HG02588 (cell line): ENCODE results near the gene DIPK2A.
A peak's percentile ranks its signal among the peaks of the same experiment; 100 is the strongest.

ENCODE experiments used
- ATAC-seq: cut with Tn5 transposase; IDR thresholded peaks from one replicate; pipeline ENCODE4 v1.9.1; 2021; ENCODE audit warnings: mild to moderate bottlenecking, moderate library complexity; ENCODE audit not compliant: unreplicated experiment

The DIPK2A gene

DNA sequence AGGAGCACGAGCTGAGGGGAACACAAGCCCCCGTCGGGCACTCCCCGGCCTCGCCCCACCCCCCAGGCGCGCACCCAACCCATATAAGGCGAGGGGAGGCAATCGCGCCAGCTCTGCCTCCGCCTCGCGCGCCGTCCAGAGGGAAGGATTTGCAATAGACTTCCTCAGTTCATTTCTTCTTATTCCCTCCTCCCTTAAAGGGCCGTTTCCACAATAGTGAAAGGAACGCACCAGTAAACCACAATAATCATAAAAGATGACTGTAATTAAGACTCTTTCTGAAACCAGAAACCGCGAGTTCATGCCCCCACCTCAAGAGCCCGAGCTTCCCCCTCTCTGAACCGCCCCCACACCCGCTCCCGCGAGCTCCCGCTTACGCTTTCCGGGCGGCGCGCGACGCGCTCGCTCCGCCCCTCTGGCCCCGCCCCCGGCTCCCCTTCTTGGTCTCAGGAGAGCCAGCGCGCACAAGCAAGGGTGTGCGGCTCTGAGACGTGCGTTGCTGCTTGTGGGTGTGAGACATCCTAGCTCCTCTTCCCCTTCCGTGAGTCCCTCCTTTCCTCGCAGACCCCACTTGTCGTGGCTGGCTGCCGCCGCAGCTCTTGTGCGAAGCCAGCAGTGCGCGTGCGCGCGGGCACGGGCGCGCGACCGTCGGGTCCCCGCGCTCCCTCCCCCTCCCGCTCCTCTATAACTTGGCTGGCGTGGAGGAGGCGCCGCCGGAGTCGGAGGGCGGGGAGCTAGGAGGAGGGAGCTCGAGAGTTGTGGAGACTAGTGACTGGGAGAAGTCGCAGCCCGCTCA is at the start of gene DIPK2A:
Gene DIPK2A (plus strand): TSS at position 465 of the 796 bp plus-strand sequence. CDS start 510 bp downstream, outside the sequence.
- ATAC-seq, result peak; percentile 56

DNA sequence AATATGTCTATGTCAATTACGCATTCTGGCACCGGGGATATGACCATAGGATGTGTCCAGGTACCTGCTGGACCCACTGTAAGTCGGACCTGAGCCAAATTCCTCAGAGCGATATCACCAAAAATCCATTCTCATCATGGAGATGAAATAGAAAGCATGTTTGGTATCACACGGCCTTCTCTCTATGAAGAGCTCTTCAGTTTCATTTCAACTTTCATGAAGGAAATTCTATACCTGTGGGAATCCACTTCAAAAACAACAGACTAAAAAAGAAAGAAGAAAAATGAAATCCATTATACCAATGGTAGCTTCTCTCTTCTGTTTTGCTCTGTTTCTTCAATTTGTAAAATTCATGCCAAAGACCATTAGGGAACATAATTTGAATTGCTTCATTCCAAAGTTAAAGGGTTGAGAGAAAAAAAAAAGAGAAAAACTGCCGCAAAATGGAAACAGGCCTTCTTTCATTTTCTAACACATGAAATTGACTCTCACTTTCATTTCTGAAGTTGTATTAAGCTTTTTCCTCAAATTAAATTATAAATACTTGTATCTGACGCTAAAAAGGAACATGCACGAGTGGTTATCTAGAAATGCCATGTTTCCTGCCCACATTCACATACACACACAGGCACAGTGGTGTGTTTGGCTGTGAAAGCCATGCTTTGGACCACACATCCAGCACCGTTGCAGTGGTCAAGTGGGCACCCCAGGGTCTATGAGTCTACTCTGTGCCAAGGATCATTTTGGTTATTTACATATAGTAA is 46.9 kb upstream of the DIPK2A start:
- peak; percentile 60 for ATAC-seq

DNA sequence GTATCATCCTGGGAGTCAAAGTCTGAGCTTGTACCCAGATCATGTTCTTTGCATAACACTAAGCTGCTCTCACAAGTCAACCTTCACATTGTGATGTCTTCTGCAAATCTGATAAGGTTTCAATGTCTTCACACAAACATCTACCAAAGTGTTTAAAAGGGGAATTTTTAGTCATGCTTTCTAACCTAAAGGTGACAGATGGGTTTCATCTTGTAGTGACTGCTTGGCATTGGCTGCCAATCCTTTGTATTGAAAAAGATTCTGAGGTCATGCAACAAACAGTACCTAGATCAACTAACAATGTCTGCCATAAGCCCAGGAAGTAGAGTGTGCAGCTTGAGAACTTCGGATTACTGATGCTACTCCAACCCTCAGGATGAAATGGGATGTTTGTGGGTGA is 43.6 kb upstream of the DIPK2A start:
- no peak for ATAC-seq

DNA sequence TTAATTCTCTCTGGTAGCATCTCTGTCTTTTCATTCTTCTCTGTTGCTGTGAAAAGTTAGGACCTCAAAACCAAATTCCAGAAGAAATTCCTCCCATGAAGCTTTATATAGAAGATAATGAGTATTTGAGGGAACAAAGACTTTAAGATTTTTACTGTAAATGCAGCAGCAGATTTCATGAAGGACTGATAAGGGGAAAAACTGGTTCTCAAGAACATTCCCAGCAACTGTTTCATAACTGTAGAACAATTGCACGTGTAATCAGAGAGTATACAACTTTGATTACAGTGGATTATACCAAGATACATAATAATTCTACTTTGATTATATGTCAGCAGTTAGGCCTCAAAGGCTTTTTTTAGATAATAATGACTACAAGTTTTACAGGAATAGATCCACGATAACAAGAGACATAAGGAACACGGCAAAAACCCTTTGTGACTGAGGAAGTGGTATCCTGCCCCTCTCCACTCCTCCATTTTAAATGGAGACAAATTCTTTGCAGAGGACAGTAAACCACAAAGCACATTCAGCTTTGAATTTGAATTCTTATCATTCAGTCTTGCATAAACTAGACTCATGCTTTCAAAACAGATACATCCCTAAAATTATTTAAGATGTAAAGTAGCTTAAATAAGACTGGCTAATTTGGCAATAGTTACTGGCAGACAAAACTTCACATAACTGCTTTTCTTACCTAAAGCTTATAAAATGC is 42.9 kb upstream of the DIPK2A start:
- no peak for ATAC-seq

DNA sequence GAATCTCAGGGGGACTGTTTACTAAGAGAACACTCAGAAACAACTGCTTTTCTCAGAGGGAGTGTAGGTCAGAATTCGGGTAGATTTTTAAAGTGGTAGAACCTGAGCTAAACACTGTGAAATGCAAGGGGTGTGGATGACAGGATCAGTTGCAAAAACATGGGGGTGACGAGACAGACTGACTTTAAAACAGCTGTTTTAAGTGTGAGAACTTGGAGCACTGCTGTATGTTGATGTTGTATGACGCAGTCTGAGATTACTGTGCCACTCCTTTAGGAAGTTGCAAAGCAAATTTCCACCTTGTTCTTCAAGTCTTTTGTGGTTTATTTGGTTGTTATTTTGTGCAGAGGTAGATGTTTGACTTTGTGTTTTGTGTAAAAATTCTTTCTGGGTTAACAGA is 36.8 kb upstream of the DIPK2A start:
- ATAC-seq, result no peak

DNA sequence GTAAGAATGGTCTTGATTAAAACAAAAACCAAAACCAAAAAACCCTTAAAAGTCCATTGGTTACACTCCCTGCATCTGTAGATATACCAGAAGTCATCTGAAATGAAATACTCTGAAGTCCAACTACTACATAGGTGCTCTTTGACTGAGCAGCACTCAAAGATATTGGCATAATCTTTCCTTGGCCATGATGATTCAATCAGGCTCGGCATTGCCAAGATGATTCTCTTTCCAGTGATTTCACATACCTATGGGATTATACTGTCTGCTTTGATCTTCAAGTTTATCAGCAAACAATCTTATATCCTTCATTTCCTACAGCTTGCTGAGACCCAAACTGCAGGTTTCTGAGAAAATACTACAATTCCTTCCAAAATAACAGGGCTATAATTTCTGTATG is 35.9 kb upstream of the DIPK2A start:
- ATAC-seq, result no peak

- ATAC-seq, result no peak
These were observed 20.8 kb upstream of the DIPK2A start for GRCh38 chr3:143950810-143951209.

GRCh38 chr3:143951351-143951971 is 20.2 kb upstream of the DIPK2A start:
- ATAC-seq, result peak; percentile 51

DNA sequence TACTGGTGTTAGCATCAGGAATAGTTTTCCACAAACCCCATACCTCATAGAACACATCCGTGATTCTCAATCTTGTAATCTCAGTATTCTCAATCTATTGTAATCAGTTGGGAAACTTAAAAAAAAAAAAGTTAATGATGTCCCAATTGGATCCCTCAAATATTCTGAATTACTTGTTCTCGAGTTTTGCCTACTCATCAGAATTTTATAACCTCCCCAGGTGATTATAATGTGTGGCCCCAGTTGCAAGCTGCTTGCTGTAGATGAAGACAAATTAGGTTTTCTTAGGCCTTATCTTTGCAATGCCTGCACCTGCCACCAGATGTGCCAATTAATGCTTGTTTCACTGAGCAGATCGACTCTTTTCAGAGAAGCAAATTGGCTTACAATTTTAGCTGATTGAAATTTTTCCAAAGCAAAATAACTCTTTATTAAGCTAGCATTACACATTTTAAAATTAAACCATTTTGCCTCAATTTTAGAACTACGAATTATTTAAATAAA is 19.0 kb upstream of the DIPK2A start:
- ATAC-seq, result no peak

DNA sequence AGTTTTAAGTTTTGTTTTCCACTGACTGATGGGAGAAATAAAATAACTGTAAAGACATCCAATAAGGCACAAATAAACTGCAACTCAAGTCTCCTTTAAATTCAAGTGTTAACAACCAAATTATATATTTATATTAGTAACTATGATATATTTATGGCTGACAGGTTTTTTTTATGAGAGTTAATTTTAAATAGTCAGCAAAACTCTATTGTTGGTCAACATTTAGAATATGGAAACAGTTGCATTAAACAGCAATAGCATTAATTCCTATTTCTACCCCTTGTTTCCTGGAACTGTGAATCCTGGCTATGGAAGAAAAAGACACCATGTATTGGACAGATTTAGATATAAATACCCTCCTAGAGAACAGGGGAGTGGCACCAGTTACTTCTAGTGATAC is 16.5 kb upstream of the DIPK2A start:
- no peak for ATAC-seq

DNA sequence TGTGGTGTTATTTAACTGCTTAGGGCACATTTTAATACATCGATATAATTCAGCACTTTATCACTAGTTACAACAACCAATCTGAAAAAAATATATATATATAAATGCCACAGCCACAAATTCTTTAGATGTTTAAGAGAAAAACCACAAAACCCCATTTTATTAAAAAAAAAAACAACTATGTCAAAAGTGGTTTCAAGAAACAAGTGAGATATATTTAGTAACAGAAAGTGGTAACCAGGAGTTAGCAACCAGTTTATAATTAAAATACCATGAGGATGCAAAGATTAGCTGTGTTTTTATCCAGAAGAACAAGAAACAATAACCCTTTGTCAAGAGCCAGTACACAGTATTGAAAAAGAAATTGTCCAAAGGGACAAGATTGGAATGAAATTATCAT is 14.8 kb upstream of the DIPK2A start:
- no peak for ATAC-seq

- ATAC-seq, result no peak
These were observed 14.2 kb upstream of the DIPK2A start for GRCh38 chr3:143957453-143957852.

DNA sequence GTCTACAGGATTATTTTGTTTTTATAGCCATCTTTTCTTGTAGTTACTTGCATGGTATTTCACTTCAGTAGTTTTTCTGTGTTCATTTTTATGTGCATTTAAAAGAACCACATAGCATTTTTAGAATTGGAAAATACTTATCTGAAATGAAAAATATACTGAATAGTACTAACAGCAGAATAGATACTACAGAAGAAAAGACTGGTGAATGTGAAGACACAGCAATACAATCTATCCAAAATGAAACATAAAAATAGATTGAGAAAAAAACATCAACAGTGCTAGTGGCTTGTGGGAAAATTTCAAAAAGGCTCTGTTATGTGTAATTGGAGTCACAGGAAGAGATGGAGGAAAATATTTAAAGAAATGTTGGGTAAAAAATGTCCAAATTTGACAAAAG is 12.7 kb upstream of the DIPK2A start:
- no peak for ATAC-seq

GRCh38 chr3:143961342-143961741 is 10.3 kb upstream of the DIPK2A start:
- no peak for ATAC-seq

DNA sequence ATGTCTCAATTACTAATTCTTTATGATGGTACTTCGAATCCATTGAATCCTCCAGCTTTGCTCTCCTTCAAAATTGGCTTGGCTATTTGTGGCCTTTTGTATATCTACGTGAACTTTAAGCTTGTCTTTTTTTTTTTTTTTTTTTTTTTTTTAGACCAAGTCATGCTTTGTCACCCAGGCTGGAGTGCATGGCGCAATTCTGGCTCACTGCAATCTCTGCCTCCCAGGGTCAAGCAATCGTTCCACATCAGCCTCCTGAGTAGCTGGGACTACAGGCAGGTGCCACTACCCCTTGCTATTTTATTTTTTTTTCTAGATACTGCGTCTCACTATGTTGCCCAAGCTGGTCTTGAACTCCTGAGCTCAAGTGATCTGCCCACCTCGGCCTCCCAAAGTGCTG is 7.7 kb upstream of the DIPK2A start:
- no peak for ATAC-seq

GRCh38 chr3:143970773-143971358 is 757 bp upstream of the DIPK2A start:
- ATAC-seq, result peak; percentile 13

GRCh38 chr3:143972155-143972504 is 507 bp downstream of the DIPK2A start:
- ATAC-seq, result no peak

DNA sequence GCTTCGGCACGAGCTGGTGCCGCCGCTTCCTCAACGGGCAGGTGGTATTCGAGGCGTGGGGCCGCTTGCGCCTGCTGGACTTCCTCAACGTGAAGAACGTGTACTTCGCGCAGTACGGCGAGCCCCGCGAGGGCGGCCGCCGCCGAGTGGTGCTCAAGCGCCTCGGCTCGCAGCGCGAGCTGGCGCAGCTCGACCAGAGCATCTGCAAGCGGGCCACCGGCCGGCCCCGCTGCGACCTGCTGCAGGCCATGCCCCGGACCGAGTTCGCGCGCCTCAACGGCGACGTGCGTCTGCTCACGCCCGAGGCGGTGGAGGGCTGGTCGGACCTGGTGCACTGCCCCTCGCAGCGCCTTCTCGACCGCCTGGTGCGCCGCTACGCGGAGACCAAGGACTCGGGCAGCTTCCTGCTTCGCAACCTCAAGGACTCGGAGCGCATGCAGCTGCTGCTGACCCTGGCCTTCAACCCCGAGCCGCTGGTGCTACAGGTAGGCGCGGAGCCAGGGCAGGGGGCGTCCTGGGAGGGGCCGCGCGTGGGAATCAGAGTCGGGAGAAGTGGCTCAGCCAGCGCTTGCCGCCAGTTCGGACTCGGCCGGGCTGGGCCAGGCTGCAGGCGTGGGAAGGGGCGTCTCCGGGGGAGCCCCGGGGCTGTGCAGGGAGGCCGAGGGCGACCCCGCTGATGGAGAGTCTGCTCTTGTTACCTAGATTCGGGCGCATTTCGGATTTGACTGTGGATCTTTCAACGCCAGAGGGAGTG is 1.1 kb downstream of the DIPK2A start:
- peak; percentile 32 for ATAC-seq

DNA sequence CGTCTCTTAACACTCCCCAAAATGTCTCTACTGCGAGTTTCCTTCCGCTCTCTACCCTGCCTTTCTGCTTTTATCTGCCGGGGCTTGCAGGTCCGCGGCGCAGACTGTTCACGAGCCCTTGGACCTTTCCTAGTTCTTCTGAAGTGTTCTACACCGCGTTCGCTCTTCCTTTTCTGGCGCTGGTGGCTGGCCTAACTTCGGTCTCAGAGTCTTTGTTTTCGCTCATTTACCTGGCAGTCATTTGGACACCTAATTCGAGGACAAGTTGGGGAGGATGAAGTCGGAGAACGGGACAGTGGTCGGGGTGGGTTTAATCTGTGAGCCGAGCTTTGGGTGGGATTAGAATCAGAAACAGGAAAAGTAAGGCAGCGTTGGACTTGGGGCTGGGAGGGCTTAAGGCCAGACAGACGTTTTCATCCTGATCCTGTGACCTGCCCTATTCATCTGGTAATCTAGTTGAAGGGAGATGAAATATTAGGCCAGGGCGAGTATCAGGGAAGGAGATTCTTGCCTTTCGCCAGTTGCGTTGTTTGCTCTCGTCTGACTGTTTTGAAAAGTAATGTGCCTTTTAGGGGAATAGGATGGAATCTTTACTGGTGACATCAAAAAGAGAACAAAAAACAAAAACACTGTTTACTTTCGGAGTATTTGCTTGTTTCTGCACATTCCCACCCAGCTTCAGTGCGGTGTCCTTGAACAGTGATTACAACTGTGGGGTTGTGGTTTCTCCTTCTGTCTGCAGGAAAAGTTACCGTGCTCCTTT is 1.8 kb downstream of the DIPK2A start:
- ATAC-seq, result peak; percentile 29
